Esophagus squamous epithelium (tissue), 4 donors: ENCODE data around the gene GRIN2C.

ENCODE experiments used
- POLR2A ChIP-seq, 4 donors: fragments of 450-650 bp; IDR thresholded peaks; one replicate each; pipeline ENCODE4 v1.6.1; 2017; ENCODE audit warnings: antibody characterized with exemption in 4 of 4, mild to moderate bottlenecking in 4 of 4, moderate library complexity in 3 of 4
- TF ChIP-seq, protein P1 (sequence below), 6 experiments: fragments of 450-650 bp in 4 of 6; fragments of 200-600 bp in 2 of 6; sonication (generic) in 2 of 6; IDR thresholded peaks; one replicate each; pipeline ENCODE4 v1.5.1; 2016 to 2019; ENCODE audit warnings: antibody characterized with exemption in 6 of 6, mild to moderate bottlenecking in 4 of 6, moderate library complexity in 4 of 6

DNA sequence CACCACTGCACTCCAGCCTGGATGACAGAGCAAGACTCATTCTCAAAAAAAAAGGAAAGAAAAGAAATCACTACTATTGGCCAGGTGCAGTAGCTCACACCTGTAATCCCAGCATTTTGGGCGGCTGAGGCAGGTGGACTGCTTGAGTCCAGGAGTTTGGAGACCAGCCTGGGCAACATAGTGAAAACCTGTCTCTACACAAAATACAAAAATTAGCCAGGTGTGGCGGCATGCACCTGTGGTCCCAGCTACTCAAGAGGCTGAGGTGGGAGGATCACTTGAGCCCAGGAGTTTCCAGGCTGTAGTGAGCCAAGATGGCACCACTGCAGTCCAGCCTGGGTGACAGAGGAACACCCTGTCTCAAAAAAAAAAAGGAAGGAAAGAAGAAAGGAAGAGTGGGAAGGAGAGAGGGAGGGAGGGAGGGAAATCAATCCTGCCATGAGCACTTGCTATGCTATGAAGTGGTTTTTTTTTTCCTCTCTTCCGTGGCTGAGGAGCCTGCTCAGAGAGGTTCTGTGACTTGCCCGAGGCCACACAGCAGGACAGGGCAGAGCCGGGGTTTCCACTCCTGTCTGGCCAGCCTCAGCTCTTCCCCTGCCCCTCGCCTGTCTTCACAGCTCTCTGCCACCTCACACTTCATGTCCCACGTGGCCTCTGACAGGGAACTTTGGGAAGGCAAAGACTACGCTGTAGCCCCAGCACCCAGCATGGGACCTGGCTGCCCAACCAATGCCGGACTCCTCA is 10.9 kb downstream of the GRIN2C start:
- TF ChIP-seq, protein P1, sequence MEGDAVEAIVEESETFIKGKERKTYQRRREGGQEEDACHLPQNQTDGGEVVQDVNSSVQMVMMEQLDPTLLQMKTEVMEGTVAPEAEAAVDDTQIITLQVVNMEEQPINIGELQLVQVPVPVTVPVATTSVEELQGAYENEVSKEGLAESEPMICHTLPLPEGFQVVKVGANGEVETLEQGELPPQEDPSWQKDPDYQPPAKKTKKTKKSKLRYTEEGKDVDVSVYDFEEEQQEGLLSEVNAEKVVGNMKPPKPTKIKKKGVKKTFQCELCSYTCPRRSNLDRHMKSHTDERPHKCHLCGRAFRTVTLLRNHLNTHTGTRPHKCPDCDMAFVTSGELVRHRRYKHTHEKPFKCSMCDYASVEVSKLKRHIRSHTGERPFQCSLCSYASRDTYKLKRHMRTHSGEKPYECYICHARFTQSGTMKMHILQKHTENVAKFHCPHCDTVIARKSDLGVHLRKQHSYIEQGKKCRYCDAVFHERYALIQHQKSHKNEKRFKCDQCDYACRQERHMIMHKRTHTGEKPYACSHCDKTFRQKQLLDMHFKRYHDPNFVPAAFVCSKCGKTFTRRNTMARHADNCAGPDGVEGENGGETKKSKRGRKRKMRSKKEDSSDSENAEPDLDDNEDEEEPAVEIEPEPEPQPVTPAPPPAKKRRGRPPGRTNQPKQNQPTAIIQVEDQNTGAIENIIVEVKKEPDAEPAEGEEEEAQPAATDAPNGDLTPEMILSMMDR (IDR thresholded peaks at IDR 0.05): no peak
- no peak for TF ChIP-seq POLR2A (IDR thresholded peaks at IDR 0.05)
